GM20431 (cell line): ENCODE results near the gene ZNF76.
"Not testable (repeated sequence)": the region's sequence is repeated elsewhere in the genome, so short reads cannot be mapped to it uniquely, and the experiment has no call there.

Experiments
- in situ Hi-C: fragments of 300-500 bp; cut with MseI, MboI; formaldehyde crosslinking; loops from one replicate; pipeline ENCODE4 v1.15.0; 2020; ENCODE audit warnings: low sequenced_read_pairs; ENCODE audit not compliant: unreplicated experiment

Gene ZNF76

DNA sequence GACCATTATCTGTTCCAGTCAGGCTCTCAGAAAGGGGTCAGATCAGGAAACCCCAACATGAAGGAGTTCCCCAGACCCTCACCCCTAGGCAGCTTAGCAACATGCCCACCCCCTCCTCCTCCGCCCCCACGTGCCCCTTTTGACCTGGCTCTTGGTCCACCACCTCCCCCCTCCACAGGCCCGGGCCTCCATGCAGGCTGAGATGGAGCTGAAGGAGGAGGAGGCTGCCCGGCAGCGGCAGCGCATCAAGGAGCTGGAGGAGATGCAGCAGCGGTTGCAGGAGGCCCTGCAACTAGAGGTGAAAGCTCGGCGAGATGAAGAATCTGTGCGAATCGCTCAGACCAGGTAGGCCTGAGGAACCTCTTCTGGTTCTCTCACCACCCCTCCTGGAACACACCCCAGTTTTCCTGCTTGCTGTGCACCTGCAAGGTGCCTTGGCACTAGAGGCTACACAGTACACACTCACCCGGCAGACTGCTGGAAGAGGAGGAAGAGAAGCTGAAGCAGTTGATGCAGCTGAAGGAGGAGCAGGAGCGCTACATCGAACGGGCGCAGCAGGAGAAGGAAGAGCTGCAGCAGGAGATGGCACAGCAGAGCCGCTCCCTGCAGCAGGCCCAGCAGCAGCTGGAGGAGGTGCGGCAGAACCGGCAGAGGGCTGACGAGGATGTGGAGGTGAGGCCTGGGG is 60.0 kb downstream of the ZNF76 start:
- in situ Hi-C loops: no loop called here

DNA sequence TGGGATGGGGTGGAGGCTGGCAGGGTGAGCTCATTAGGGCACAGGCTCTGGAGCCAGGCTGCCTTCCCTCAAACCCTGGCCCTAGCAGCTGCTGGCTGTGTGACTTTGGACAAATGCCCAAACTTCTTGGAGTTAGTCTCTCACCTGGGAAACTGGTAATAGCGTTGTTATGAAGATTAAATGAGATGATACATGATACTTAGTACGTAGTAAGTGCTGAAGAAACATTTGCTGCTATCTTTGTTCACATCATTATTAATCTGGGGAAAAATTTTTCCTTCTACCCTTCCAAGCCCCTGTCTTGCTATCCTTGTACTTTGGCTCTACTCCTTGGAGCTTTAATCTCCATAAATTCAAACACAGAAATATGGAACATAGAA is 60.5 kb downstream of the ZNF76 start:
- in situ Hi-C loops: no loop called here

DNA sequence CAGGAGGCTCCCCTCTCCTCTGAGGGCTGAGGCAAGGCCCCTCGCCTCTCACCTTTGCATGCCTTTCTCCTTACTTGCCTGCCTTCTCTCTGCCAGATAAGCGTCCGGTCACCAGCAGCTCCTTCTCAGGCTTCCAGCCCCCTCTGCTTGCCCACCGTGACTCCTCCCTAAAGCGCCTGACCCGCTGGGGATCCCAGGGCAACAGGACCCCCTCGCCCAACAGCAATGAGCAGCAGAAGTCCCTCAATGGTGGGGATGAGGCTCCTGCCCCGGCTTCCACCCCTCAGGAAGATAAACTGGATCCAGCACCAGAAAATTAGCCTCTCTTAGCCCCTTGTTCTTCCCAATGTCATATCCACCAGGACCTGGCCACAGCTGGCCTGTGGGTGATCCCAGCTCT is 61.6 kb downstream of the ZNF76 start:
- in situ Hi-C loops: no loop called here

DNA sequence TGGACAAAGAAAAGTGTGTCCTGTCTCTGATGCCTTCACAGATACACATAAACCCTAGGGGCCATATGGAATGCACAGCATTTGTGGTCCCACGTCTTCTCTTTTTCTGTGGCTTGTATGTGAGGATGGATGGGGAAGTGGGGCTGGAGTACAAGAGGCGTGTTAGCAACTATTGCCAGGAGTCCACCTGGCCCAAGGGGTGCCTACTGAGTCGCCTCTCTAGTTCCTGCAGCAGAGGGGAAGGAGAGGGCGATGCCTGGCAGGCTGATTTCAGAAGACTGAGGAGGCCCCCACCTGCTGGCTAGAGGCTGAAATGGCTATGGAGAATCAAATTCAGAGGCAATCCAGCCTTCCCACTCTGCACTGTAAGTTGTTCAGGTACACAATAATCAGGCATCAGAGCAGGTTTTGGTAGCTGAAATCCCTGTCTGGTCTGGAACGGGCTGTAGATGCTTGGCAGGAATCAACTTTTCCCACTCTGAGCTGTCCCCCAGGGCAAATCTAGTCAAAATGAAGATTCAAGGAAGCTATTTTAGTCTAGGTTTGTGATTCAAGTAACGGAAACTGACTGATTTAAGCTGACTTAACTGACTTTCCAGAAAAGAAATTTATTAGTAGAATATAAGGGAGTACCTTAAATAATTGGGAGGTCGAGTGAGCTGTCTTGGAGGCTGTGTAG is 68.0 kb downstream of the ZNF76 start:
- in situ Hi-C loops: no loop called here

DNA sequence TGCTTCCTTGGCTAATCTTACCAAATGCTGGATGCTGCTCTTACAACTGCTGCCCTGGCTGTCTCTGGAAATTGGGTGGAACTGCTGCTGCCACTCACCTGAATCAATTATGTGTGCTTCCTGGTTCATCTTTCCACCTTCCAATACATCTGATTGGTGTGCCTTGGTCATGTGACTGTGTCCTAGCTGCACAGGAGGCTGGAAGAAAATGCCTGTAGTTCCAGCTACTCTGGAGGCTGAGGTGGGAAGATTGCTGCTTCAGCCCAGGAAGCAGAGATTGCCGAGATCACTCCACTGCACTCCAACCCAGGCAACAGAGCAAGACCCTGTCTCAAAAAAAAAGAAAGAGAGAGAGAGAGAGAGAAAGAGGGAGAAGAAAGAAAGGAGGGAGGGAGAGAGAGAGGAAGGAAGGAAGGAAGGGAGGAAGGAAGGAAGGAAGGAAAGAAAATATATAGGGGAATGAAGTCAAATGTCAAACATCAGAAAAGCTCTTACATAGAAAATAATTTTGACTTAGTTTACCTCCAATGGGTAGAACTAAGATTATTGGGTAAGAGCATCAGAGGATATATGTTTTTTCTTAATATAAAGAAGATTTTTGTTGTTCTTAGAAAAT is 68.7 kb downstream of the ZNF76 start:
- in situ Hi-C loops: no loop called here

DNA sequence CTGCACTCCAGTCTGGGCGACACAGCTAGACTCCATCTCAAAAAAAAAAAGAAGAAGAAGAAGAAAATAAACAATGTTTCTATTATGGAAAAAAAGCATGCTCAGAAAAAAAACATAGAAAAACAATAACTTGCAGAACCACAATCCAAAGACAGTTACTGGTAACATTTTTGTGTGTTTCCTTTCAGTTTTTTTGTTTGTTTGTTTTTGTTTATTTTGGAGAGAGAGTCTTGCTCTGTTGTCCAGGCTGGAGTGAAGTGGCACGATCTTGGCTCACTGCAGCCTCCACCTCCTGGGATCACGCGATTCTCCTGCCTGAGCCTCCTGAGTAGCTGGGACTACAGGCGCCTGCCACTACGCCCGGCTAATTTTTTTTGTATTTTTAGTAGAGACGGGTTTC is 69.4 kb downstream of the ZNF76 start:
- in situ Hi-C loops: not testable (repeated sequence)

DNA sequence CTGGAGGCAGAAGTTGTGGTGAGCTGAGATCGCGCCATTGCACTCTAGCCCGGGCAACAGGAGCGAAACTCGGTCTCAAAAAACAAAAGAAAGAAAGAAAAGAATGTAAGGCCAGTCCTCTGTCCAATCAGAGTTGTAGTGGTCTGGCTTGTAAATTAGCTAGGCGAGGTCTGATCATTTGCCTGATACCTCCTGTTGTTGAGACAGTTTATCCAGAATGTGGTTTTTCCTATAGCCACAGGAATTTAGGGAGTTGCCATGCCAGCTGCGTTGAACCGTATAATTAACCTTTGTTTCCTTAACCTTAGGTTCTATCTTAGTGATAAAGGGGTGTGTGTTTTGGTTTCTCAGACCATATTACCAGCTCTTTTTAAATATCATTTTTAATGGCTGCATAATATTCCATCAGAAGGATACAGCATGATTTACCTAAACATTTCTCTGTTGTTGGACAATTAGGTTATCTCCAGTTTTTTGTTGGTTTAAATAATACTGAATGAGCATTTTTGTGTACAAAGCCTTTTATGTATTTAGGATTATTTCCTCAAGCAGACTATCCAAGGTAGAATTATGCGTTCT is 71.1 kb downstream of the ZNF76 start:
- in situ Hi-C loops: no loop called here

DNA sequence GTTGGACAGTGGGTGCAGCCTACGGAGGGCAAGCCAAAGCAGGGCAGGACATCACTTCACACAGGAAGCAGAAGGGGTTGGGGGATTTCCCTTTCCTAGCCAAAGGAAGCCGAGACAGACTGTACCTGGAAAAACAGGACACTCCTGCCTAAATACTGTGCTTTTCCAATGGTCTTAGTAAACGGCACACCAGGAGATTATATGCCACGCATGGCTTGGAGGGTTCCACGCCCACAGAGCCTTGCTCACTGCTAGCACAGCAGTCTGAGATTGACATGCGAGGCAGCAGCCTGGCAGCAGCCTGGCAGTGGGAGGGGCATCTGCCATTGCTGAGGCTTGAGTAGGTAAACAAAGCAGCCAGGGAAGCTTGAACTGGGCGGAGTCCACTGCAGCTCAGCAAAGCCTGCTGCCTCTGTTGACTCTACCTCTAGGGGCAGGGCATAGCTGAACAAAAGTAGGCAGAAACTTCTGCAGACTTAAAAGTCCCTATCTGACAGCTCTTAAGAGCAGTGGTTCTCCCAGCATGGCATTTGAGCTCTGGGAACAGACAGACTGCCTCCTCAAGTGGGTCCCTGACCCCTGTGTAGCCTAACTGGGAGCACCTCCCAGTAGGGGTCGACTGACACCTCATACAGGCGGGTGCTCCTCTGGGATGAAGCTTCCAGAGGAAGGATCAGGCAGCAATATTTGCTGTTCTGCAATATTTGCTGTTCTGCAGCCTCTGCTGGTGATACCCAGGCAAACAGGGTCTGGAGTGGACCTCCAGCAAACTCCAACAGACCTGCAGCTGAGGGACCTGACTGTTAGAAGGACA is 72.7 kb downstream of the ZNF76 start:
- in situ Hi-C loops: not testable (repeated sequence)

DNA sequence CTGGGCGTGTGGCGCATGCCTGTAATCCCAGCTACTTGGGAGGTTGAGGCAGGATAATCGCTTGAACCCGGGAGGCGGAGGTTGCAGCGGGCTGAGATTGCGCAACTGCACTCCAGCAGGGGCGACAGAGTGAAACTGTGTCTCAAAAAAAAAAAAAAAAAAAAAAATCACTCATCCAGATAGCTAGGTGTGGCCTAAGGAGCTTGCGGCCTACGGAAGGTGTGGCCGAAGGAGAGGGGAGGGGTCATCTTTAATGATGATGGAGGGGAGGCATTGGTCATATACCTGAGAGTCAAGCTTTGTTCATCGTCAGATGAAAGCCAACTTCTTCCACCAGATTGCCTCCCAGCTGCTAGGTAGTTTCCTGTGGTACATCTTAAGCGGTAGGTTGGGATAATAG is 82.0 kb downstream of the ZNF76 start:
- in situ Hi-C loops: loop anchor here (10.0 kb wide), 1 partner anchor 113 kb away; the partner anchor contains the start of gene FANCE

DNA sequence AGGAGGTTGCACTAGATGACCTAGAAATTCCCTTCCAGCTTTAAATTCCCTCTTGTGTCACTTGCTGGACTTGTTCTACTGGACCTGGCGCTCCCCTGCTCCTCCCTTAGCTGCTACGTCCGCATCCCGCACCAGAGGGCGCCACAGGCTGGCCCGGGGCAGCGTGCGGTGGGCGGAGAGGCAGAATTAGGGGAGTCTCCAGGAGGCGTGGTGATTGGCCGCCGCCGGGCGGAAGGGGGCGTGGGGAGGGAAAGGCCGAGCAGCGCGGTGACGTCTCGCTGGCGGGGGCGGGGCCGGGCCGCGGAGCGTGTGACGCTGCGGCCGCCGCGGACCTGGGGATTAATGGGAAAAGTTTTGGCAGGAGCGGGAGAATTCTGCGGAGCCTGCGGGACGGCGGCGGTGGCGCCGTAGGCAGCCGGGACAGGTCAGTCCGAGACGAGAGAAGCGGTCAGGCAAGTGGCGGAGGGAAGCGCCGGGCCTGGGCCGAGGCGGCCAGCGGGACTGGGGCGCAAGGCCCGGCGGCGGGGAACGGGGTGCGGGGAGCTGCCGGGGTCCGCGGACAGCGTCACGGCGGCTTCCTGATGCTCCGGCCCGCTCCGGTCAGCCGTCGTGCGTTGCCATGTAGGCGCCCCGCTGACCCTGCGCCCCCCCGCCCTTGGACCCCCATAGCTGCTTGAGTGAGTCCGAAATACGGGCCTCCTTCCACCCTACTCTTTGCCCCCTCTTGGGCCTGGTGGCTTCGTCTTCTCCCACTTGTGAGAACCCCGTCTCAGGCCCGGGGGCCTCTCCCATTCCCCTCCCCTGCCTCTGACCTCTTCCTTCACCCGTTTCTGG is 82.9 kb downstream of the ZNF76 start, which contains the start of gene PPARD:
PPARD (plus strand) TSS at position 301 of the 834 bp plus-strand sequence. CDS start 68,530 bp downstream, outside the sequence.
- in situ Hi-C loops: loop anchor here (10.0 kb wide), 1 partner anchor 112 kb away; the partner anchor contains the start of gene FANCE

DNA sequence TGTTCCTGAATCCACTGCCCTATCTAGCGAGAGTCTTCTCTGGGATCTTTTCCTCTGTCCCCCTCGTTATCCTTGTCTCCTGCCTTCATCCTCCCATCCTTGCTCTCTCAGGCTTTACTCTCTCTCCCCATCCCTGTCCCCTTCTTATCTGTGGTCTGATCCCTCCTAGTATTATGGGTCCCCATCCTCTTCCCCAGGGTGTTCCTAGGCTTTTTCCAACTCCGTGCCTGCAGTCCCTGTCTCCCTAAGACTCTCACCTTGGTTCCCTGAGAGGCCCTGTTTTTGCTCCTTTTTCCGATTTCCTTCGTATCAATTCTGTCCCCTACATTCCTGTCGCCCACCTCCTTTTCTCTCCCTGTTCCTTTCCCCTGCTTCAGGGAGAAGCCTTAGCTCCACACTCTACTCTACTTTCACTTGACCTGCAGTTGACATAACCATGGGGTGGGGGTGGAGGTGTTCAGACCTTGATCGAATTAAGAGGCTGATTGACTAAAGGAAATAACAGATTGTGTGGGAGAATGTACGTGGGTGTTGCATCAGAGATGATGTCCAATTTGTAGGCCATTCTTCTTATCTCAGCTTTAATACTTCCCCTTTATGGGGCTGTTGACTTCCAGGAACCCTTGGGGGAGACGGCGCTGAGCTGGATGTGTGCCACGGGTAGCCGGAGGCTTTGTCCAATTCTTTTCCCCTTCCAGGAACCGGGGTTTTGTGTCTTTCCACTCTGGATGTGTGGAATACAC is 83.7 kb downstream of the ZNF76 start:
- in situ Hi-C loops: loop anchor here (10.0 kb wide), 1 partner anchor 112 kb away; the partner anchor contains the start of gene FANCE

DNA sequence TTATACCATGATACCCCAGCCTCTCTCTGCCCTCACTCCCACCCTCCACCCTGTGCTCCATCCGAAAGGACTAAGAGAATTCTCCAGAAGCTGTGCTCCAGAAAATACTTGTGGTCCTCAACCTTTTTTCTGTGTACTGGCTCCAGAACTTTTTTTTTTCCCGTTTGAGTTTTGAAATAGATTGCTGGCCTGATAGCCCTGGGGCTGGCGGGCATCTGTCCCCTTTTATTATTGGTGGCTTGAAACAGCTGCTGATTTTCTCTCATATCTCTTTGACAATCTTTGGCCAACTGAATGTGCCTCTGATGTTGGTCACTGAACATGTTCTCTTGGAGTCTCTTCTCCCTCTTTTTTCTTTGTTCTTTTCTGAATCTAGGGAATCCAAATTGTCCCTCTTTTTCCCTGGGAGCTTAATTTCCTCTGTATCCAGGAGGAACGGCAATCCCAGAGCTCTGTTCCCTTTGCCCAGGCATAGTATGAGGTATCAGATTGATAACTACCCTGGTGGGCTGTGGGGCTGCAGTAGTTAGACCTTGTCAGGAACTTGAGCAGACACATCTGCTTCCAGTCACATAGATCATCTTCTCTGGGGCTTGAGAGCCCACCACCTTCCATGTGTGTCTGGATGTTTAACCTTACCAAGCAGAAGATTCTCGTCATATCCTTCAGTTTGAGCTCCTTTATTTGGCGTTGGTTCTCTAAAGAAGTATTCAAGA is 84.5 kb downstream of the ZNF76 start:
- in situ Hi-C loops: loop anchor here (10.0 kb wide), 1 partner anchor 111 kb away; the partner anchor contains the start of gene FANCE
